Inflammatory macrophage treated with lipopolysaccharide for 4 hours (primary cell): ENCODE results near the gene RAB31.
"Not testable (repeated sequence)": the region's sequence is repeated elsewhere in the genome, so short reads cannot be mapped to it uniquely, and the experiment has no call there.

Experiments used
- DNase-seq: peaks from one replicate; pipeline ENCODE4 v3.0.0-alpha.2; 2020

The RAB31 gene

GRCh38 chr18:9898792-9899549 is 190.9 kb downstream of the RAB31 start:
- peak; percentile 66 for DNase-seq

GRCh38 chr18:9899550-9899930 is 191.4 kb downstream of the RAB31 start:
- not testable (repeated sequence) for DNase-seq

- no peak for DNase-seq
Observed at GRCh38 chr18:9900699-9901098, 192.6 kb downstream of the RAB31 start.

GRCh38 chr18:9901377-9901776 is 193.3 kb downstream of the RAB31 start:
- no peak for DNase-seq

- not testable (repeated sequence) for DNase-seq
Observed at GRCh38 chr18:9902264-9902663, 194.2 kb downstream of the RAB31 start.

- DNase-seq = no peak
Observed at GRCh38 chr18:9902832-9903231, 194.7 kb downstream of the RAB31 start.

GRCh38 chr18:9905401-9905922 is 197.4 kb downstream of the RAB31 start:
- peak; percentile 55 for DNase-seq

- peak; percentile 42 for DNase-seq
Observed at GRCh38 chr18:9906481-9906880, 198.4 kb downstream of the RAB31 start.

- DNase-seq = no peak
Observed at GRCh38 chr18:9907867-9908266, 199.8 kb downstream of the RAB31 start.

- DNase-seq = no peak
Observed at GRCh38 chr18:9910071-9910470, 202.0 kb downstream of the RAB31 start.

GRCh38 chr18:9910661-9911060 is 202.6 kb downstream of the RAB31 start:
- peak; percentile 96 for DNase-seq

GRCh38 chr18:9911226-9911625 is 203.1 kb downstream of the RAB31 start:
- no peak for DNase-seq
